Neural progenitor cell (in vitro differentiated cells): Measurements from ENCODE around the gene REV3L.

ENCODE experiments used
- CTCF ChIP-seq: fragments of 200-600 bp; sonication (generic); IDR thresholded peaks from 2 replicates; pipeline ENCODE4 v1.5.1; 2017; ENCODE audit warnings: antibody characterized with exemption, mild to moderate bottlenecking
- EZH2 ChIP-seq: fragments of 200-600 bp; sonication (generic); IDR thresholded peaks from 2 replicates; pipeline ENCODE4 v1.6.1; 2017; ENCODE audit warnings: antibody characterized with exemption, mild to moderate bottlenecking, moderate library complexity

- TF ChIP-seq CTCF (no peak), EZH2 (no peak)
Observed at GRCh38 chr6:111258010-111258409, 225.0 kb downstream of the REV3L start.
